Fibroblast of mammary gland (primary cell): ENCODE data around the gene STAT5B.
A peak's percentile ranks its signal among the peaks of the same experiment; 100 is the strongest.
"Not testable (repeated sequence)": the region's sequence is repeated elsewhere in the genome, so short reads cannot be mapped to it uniquely, and the experiment has no call there.

ENCODE experiments used
- DNase-seq: peaks from one replicate; pipeline ENCODE4 v3.0.0-alpha.2; 2010; ENCODE audit warnings: low read depth
- H3K4me3 ChIP-seq: 2 replicates; pipeline ENCODE4 v1.5.1; 2011; ENCODE audit warnings: low read depth, mild to moderate bottlenecking, low read length, moderate library complexity; ENCODE audit not compliant: control insufficient read depth
- CTCF ChIP-seq: conservative IDR thresholded peaks from 2 replicates; pipeline ENCODE4 v1.5.1; 2011; ENCODE audit warnings: low read depth, low read length, inconsistent platforms; ENCODE audit not compliant: control insufficient read depth, insufficient read depth

Gene STAT5B

GRCh38 chr17:42276359-42276608, at the start of gene STAT5B:
STAT5B (minus strand) TSS chr17:42276391; CDS start chr17:42232127, 44,264 bp downstream.
- DNase-seq = peak; percentile 50
- TF ChIP-seq CTCF = no peak
- peak within 1 kb of the TSS; percentile 69 for H3K4me3 ChIP-seq

DNA sequence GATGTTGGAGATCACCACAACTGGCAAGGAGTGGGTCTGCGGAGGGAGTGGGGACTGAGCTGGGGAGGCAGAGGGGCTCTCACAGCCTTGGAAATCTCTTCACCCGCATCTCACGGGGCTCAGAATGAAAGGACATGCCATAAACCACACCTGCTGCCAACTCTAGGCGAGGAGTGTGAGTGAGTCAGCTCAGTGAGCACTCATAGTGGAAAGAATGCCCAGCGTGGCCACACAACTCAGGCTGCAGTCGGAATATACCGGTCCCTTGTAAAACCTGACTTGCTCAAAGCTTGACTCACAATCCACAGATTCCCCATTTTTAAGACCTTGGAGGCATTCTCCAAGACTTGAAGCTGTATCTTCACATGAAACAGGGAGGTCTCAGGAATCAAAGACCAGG, 48.8 kb upstream of the STAT5B start:
- TF ChIP-seq CTCF = no peak
- no peak overlapping the region for H3K4me3 ChIP-seq
- peak; percentile 79 for DNase-seq

- H3K4me3 ChIP-seq = no peak overlapping the region
- no peak for TF ChIP-seq CTCF
- DNase-seq = no peak
Observed at GRCh38 chr17:42323268-42323773, 47.1 kb upstream of the STAT5B start.

- TF ChIP-seq CTCF = peak; percentile 100
- no peak overlapping the region for H3K4me3 ChIP-seq
- DNase-seq = peak; percentile 92
Observed at GRCh38 chr17:42322382-42323267, 46.4 kb upstream of the STAT5B start.

- no peak for TF ChIP-seq CTCF
- no peak overlapping the region for H3K4me3 ChIP-seq
Observed at GRCh38 chr17:42321555-42321954, 45.4 kb upstream of the STAT5B start.

DNA sequence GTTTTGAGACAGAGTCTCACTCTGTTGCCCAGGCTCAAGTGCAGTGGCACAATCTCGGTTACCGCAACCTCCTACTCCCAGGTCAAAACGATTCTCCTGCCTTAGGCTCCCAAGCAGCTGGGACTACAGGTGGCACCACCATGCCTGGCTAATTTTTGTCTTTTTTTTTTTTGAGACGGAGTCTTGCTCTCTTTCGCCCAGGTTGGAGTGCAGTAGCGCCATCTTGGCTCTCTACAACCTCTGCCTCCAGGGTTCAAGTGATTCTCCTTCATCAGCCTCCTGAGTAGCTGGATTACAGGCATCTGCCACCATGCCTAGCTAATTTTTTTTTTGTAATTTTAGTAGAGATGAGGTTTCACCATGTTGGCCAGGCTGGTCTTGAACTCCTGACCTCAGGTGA, 41.8 kb upstream of the STAT5B start:
- H3K4me3 ChIP-seq, DNase-seq: not testable (repeated sequence)

More at GRCh38 chr17:42321555-42321954, 45.4 kb upstream of the STAT5B start:
- DNase-seq = no peak

DNA sequence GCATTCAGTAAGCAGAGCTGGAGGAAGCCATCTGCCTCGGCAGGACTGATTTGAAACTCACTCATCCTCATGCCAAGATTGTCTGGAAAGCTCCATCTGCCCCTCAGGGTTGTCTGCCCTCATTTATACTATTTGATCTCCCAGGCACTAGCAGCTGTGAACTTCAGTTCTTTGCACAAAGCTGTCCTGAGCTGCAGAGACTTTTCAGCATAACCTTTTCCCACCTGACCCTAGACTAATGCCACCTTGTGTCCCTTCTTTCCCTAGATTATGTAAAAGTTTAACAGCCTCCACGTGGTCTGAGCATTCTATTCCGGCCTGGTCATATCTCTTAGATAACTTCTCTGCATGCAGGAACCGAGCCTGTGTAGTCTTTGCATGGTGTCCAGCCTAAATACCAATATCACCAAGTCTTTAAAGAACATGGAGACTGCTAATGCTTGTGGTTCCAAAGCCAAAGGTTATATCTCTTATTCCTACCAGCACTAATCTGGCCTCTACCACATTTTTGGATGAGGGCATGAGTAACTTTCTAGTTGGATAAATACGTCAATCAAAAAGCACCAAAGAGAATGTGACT, 41.2 kb upstream of the STAT5B start:
- TF ChIP-seq CTCF = no peak
- H3K4me3 ChIP-seq = no peak overlapping the region
- no peak for DNase-seq
